HepG2 (cell line): Measurements from ENCODE around the gene LMAN1L. TPM values are rescaled to one million over a fixed set of nuclear protein-coding genes. Genes with fewer than 3 reads are reported as not detected.
A peak's percentile ranks its signal among the peaks of the same experiment; 100 is the strongest.

ENCODE experiments used
- ATF2 ChIP-seq: sonication (generic); formaldehyde crosslinking; IDR thresholded peaks from 2 replicates; pipeline ENCODE4 v1.4.0; 2020; ENCODE audit warnings: missing genetic modification reagents
- CC2D1A ChIP-seq: sonication (generic); formaldehyde crosslinking; IDR thresholded peaks from 2 replicates; pipeline ENCODE4 v1.8.1; 2023; ENCODE audit warnings: mild to moderate bottlenecking, missing genetic modification reagents
- HCFC1 ChIP-seq: fragments of 150-350 bp; IDR thresholded peaks from 2 replicates; pipeline ENCODE4 v1.6.1; 2014; ENCODE audit warnings: low read depth, low read length
- HDAC2 ChIP-seq: sonication (generic); formaldehyde crosslinking; IDR thresholded peaks from 2 replicates; pipeline ENCODE4 v1.4.0; 2020; ENCODE audit warnings: missing genetic modification reagents
- JUN ChIP-seq: sonication (generic); formaldehyde crosslinking; IDR thresholded peaks from 2 replicates; pipeline ENCODE4 v1.4.0; 2020; ENCODE audit warnings: mild to moderate bottlenecking, missing genetic modification reagents
- MNT ChIP-seq: fragments of 450-650 bp; IDR thresholded peaks from 2 replicates; pipeline ENCODE4 v1.6.1; 2016
- NFE2 ChIP-seq: sonication (generic); formaldehyde crosslinking; IDR thresholded peaks from 2 replicates; pipeline ENCODE4 v1.4.0; 2020; ENCODE audit warnings: missing genetic modification reagents
- PATZ1 ChIP-seq: sonication (generic); formaldehyde crosslinking; IDR thresholded peaks from 2 replicates; pipeline ENCODE4 v1.4.0; 2020; ENCODE audit warnings: missing genetic modification reagents
- PAXIP1 ChIP-seq: sonication (generic); formaldehyde crosslinking; conservative IDR thresholded peaks from 2 replicates; pipeline ENCODE4 v1.4.0; 2020; ENCODE audit warnings: mild to moderate bottlenecking, missing genetic modification reagents, moderate library complexity
- SCMH1 ChIP-seq: sonication (generic); formaldehyde crosslinking; IDR thresholded peaks from 2 replicates; pipeline ENCODE4 v1.9.0; 2021; ENCODE audit warnings: missing genetic modification reagents, mild to moderate bottlenecking, borderline replicate concordance
- SNAPC2 ChIP-seq: sonication (generic); formaldehyde crosslinking; IDR thresholded peaks from 2 replicates; pipeline ENCODE4 v1.8.1; 2022; ENCODE audit warnings: mild to moderate bottlenecking, missing genetic modification reagents
- STAG1 ChIP-seq: sonication (generic); formaldehyde crosslinking; IDR thresholded peaks from 2 replicates; pipeline ENCODE4 v1.4.0; 2020; ENCODE audit warnings: missing genetic modification reagents
- TCF7L2 ChIP-seq: IDR thresholded peaks from 2 replicates; pipeline ENCODE4 v1.6.1; 2011; ENCODE audit warnings: mild to moderate bottlenecking, low read depth, low read length, moderate library complexity
- THAP7 ChIP-seq: sonication (generic); formaldehyde crosslinking; IDR thresholded peaks from 2 replicates; pipeline ENCODE4 v1.8.1; 2023; ENCODE audit warnings: mild to moderate bottlenecking, missing genetic modification reagents
- YEATS2 ChIP-seq: sonication (generic); formaldehyde crosslinking; IDR thresholded peaks from 2 replicates; pipeline ENCODE4 v1.4.0; 2020; ENCODE audit warnings: missing genetic modification reagents, borderline replicate concordance
- ZBTB42 ChIP-seq: sonication (generic); formaldehyde crosslinking; IDR thresholded peaks from 2 replicates; pipeline ENCODE4 v1.5.0; 2020; ENCODE audit warnings: mild to moderate bottlenecking, missing genetic modification reagents
- ZKSCAN1 ChIP-seq: fragments of 150-350 bp; IDR thresholded peaks from 2 replicates; pipeline ENCODE4 v1.6.1; 2014; ENCODE audit warnings: low read length
- ZNF121 ChIP-seq: sonication (generic); formaldehyde crosslinking; IDR thresholded peaks from 2 replicates; pipeline ENCODE4 v1.5.0; 2020; ENCODE audit warnings: mild to moderate bottlenecking, missing genetic modification reagents
- ZNF550 ChIP-seq: sonication (generic); formaldehyde crosslinking; IDR thresholded peaks from 2 replicates; pipeline ENCODE4 v1.4.0; 2020; ENCODE audit warnings: mild to moderate bottlenecking, missing genetic modification reagents, borderline replicate concordance
- ZNF562 ChIP-seq: sonication (generic); formaldehyde crosslinking; IDR thresholded peaks from 2 replicates; pipeline ENCODE4 v1.8.0; 2022; ENCODE audit warnings: missing genetic modification reagents, borderline replicate concordance
- polyA plus RNA-seq, 8 experiments: library from polyadenylated mRNA; depleted of rRNA in 3 of 8; stranded (reverse) in 7 of 8; unstranded in 1 of 8; fragments of >200 nt; fragmentation: Illumina TruSeq in 4 of 8; extraction: Trizol in 4 of 8; gene quantifications; 2 replicates each; pipeline versions ENCODE4 v1.2.1 to v1.2.3, GENCODE V29; 2011 to 2016; ENCODE audit warnings: low read depth in 4 of 8, missing spikeins in 1 of 8, mixed read lengths in 1 of 8; ENCODE audit not compliant: insufficient read depth in 1 of 8
- total RNA-seq, 5 experiments: library from RNA; depleted of rRNA; stranded (reverse); fragments of >200 nt; fragmentation: Illumina TruSeq; extraction: Trizol; gene quantifications; 2 replicates each; pipeline ENCODE4 v1.2.3, GENCODE V29; 2016; ENCODE audit warnings: low read depth in 1 of 5

Gene LMAN1L
- total and polyA plus RNA-seq, 2 of the 13 experiments (the other 11 are each of a cell fraction or from before 2014, with no cell fraction given): not detected

- no peak for TF ChIP-seq THAP7 (CRISPR knock-in tag)
- TF ChIP-seq HCFC1: no peak
- TF ChIP-seq ATF2 (CRISPR knock-in tag): no peak
- TF ChIP-seq ZNF121: no peak
- TF ChIP-seq CC2D1A (CRISPR knock-in tag): no peak
- 0 out of 2 replicates have a peak, but pooled peaks have one; percentile 2 for TF ChIP-seq STAG1 (CRISPR knock-in tag)
- no peak for TF ChIP-seq JUN (CRISPR knock-in tag)
- no peak for TF ChIP-seq TCF7L2
- TF ChIP-seq ZBTB42 (CRISPR knock-in tag): peak; percentile 86; the same call in 1 of the 2 replicates
- TF ChIP-seq SCMH1: no peak
- TF ChIP-seq PATZ1 (CRISPR knock-in tag): peak; percentile 32; the same call in 1 of the 2 replicates
- TF ChIP-seq HDAC2 (CRISPR knock-in tag): peak; percentile 31; the same call in 1 of the 2 replicates
- TF ChIP-seq NFE2 (CRISPR knock-in tag): no peak
- no peak for TF ChIP-seq SNAPC2 (CRISPR knock-in tag)
- no peak for TF ChIP-seq ZKSCAN1
- no peak for TF ChIP-seq ZNF550 (CRISPR knock-in tag)
- TF ChIP-seq MNT: 0 out of 2 replicates have a peak, but pooled peaks have one; percentile 6
- peak; percentile 23; the same call in 1 of the 2 replicates for TF ChIP-seq YEATS2 (CRISPR knock-in tag)
- no peak for TF ChIP-seq ZNF562
- TF ChIP-seq PAXIP1: peak; percentile 23; the same call in 1 of the 2 replicates
These were observed 29.4 kb upstream of the LMAN1L start (continued) for GRCh38 chr15:74783072-74783807.
